ENCODE results near the gene ELK3.

- TF ChIP-seq HNRNPUL1 (IDR thresholded peaks at IDR 0.05; ENCODE audit: low read depth, low read length) (no peak), MEF2D (CRISPR knock-in tag; IDR thresholded peaks at IDR 0.05) (peak; percentile 64; the same call in 1 of the 2 replicates), MXI1 (IDR thresholded peaks at IDR 0.05; ENCODE audit: borderline replicate concordance, low read depth, low read length) (peak; percentile 45; the same call in 1 of the 3 replicates), CTCF (CRISPR knock-in tag; IDR thresholded peaks at IDR 0.05) (peak; percentile 30), TBX3 (IDR thresholded peaks at IDR 0.05; ENCODE audit: borderline replicate concordance) (peak; percentile 61; the same call in 1 of the 2 replicates), ZNF558 (CRISPR knock-in tag; IDR thresholded peaks at IDR 0.05; ENCODE audit: borderline replicate concordance) (no peak), RFX5 (IDR thresholded peaks at IDR 0.05; ENCODE audit: low read depth, low read length) (no peak), GTF2F1 (IDR thresholded peaks at IDR 0.05; ENCODE audit: low read length) (no peak), POLR2AphosphoS5 (IDR thresholded peaks at IDR 0.05; ENCODE audit: low read depth, low read length) (no peak), BHLHE40 (IDR thresholded peaks at IDR 0.05; ENCODE audit: low read length) (no peak), NFKB2 (CRISPR knock-in tag; IDR thresholded peaks at IDR 0.05; ENCODE audit: borderline replicate concordance) (no peak), ZNF768 (CRISPR knock-in tag; IDR thresholded peaks at IDR 0.05) (no peak), ZNF740 (CRISPR knock-in tag; IDR thresholded peaks at IDR 0.05) (no peak), PCBP2 (optimal IDR thresholded peaks at IDR 0.05; ENCODE audit: low read depth, low read length, poor library complexity, severe bottlenecking) (no peak)
Measured at GRCh38 chr12:96263449-96263902, 69.3 kb downstream of the ELK3 start.

All from HepG2 (cell line).